Parietal lobe (tissue), 1 donor: ENCODE measurements around the gene KRT222. TPM values are rescaled to one million over a fixed set of nuclear protein-coding genes. Genes with fewer than 3 reads are reported as not detected.

Source experiments
- total RNA-seq: library from RNA; depleted of rRNA; stranded (reverse); fragments of >200 nt; gene quantifications from one replicate; pipeline ENCODE4 v1.2.3, GENCODE V29; 2014

Gene KRT222
- 3.4 TPM for total RNA-seq

GRCh38 chr17:40664582-40665333 lies at the start of gene KRT222:
KRT222 (minus strand) TSS chr17:40665177; CDS start chr17:40665099, 78 bp downstream.

DNA sequence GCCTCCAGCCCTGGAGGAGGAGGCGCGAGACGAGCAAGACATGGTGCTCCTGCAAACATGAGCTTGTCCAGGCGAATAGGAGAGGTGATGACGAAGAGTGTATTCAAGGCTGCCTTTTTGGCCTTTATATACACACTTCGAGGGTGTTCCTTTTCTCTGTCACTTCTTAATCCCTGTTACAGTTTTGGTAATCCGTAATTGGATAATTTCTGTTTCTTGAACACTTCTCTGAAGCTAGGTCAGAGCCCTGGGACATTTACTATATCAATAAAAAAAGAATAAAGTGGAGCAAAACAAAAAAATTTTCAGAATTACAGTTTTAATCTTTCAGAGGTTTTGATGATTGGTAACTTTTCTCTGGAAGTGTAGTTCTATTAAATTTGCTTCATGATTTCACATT lies 38.7 kb upstream of the KRT222 start, which contains the start of gene KRT24:
Gene KRT24, minus strand, starts transcription at position 101 of the 400 bp plus-strand sequence. Its CDS starts 59 bp downstream, at position 42.

GRCh38 chr17:40647624-40648383 lies 17.2 kb downstream of the KRT222 start, which contains the start of gene SMARCE1:
SMARCE1 (minus strand) TSS chr17:40647818; CDS start chr17:40645802, 2,016 bp downstream.

Other genes starting within 250 kb of the KRT222 start
- 39.8 TPM for gene TOP2A, start 247.3 kb downstream of the KRT222 start, total RNA-seq
- 7.8 TPM for gene IGFBP4, start 221.7 kb downstream of the KRT222 start, total RNA-seq
- not detected for gene TNS4, start 163.6 kb downstream of the KRT222 start, total RNA-seq
- gene CCR7, start 99.7 kb downstream of the KRT222 start, total RNA-seq = not detected
- 139 TPM for gene SMARCE1, start 17.4 kb downstream of the KRT222 start, total RNA-seq
- not detected for gene KRT24, start 38.6 kb upstream of the KRT222 start, total RNA-seq
- gene KRT25, start 90.2 kb upstream of the KRT222 start, total RNA-seq = not detected
- not detected for gene KRT26, start 107.0 kb upstream of the KRT222 start, total RNA-seq
- not detected for gene KRT27, start 117.4 kb upstream of the KRT222 start, total RNA-seq
- not detected for gene KRT28, start 134.8 kb upstream of the KRT222 start, total RNA-seq
- 2.8 TPM for gene KRT10, start 157.4 kb upstream of the KRT222 start, total RNA-seq
- gene KRT12, start 202.0 kb upstream of the KRT222 start, total RNA-seq = not detected
- not detected for gene KRT20, start 220.1 kb upstream of the KRT222 start, total RNA-seq